ENCODE data around the gene TECPR1.

The TECPR1 gene

GRCh38 chr7:98170966-98171365, 81.1 kb downstream of the TECPR1 start:
- Histone ChIP-seq H3K36me3 (ENCODE audit: insufficient read depth) (no peaks in the 10 kb centered on the region), H4K20me1 (ENCODE audit: insufficient read depth) (0 out of 2 replicates have a peak, but pooled peaks cover 4% of the 10 kb centered on the region), H3K4me2 (no peak overlapping the region), H3K27ac (no peak overlapping the region), H3K9ac (no peak overlapping the region), H3K27me3 (ENCODE audit: insufficient read depth, low read depth) (no peaks in the 10 kb centered on the region), H3K79me2 (ENCODE audit: insufficient read depth, low read depth) (no peaks in the 10 kb centered on the region), H3K4me1 (ENCODE audit: low read depth, poor library complexity, severe bottlenecking) (peaks cover 4% of the 10 kb centered on the region), H3K4me3 (IDR thresholded peaks at IDR 0.05; ENCODE audit: insufficient read depth, low read depth, low read length) (no peak overlapping the region), H2AFZ (ENCODE audit: low read depth) (no peak overlapping the region)
- no peak for TF ChIP-seq CTCF (conservative IDR thresholded peaks at IDR 0.05; ENCODE audit: low read depth, low read length)

GRCh38 chr7:98168904-98169621, 83.0 kb downstream of the TECPR1 start:
- peaks cover 4% of the 10 kb centered on the region for H3K4me1 ChIP-seq (ENCODE audit: low read depth, poor library complexity, severe bottlenecking)
- no peak overlapping the region for H2AFZ ChIP-seq (ENCODE audit: low read depth)
- no peak overlapping the region for H3K4me3 ChIP-seq (IDR thresholded peaks at IDR 0.05; ENCODE audit: insufficient read depth, low read depth, low read length)
- H4K20me1 ChIP-seq (ENCODE audit: insufficient read depth), result 0 out of 2 replicates have a peak, but pooled peaks cover 4% of the 10 kb centered on the region
- no peak overlapping the region for H3K27ac ChIP-seq
- H3K4me2 ChIP-seq, result no peak overlapping the region
- no peaks in the 10 kb centered on the region for H3K36me3 ChIP-seq (ENCODE audit: insufficient read depth)
- peak; percentile 9; the same call in 1 of the 2 replicates for TF ChIP-seq CTCF (conservative IDR thresholded peaks at IDR 0.05; ENCODE audit: low read depth, low read length)
- H3K27me3 ChIP-seq (ENCODE audit: insufficient read depth, low read depth), result no peaks in the 10 kb centered on the region
- no peaks in the 10 kb centered on the region for H3K79me2 ChIP-seq (ENCODE audit: insufficient read depth, low read depth)
- no peak overlapping the region for H3K9ac ChIP-seq

- Histone ChIP-seq H3K79me2 (ENCODE audit: insufficient read depth, low read depth) (no peaks in the 10 kb centered on the region), H3K4me2 (no peak overlapping the region), H3K36me3 (ENCODE audit: insufficient read depth) (no peaks in the 10 kb centered on the region), H4K20me1 (ENCODE audit: insufficient read depth) (0 out of 2 replicates have a peak, but pooled peaks cover 4% of the 10 kb centered on the region), H3K9ac (no peak overlapping the region), H2AFZ (ENCODE audit: low read depth) (no peak overlapping the region), H3K4me3 (IDR thresholded peaks at IDR 0.05; ENCODE audit: insufficient read depth, low read depth, low read length) (no peak overlapping the region), H3K4me1 (ENCODE audit: low read depth, poor library complexity, severe bottlenecking) (peaks cover 4% of the 10 kb centered on the region), H3K27me3 (ENCODE audit: insufficient read depth, low read depth) (no peaks in the 10 kb centered on the region), H3K27ac (no peak overlapping the region)
- peak; percentile 98 for TF ChIP-seq CTCF (conservative IDR thresholded peaks at IDR 0.05; ENCODE audit: low read depth, low read length)
These were observed 83.7 kb downstream of the TECPR1 start for GRCh38 chr7:98168181-98168903.

- H2AFZ ChIP-seq (ENCODE audit: low read depth), result no peak overlapping the region
- H3K4me1 ChIP-seq (ENCODE audit: low read depth, poor library complexity, severe bottlenecking), result peaks cover 4% of the 10 kb centered on the region
- no peaks in the 10 kb centered on the region for H3K36me3 ChIP-seq (ENCODE audit: insufficient read depth)
- H3K4me2 ChIP-seq, result no peak overlapping the region
- H3K4me3 ChIP-seq (IDR thresholded peaks at IDR 0.05; ENCODE audit: insufficient read depth, low read depth, low read length), result no peak overlapping the region
- H3K27me3 ChIP-seq (ENCODE audit: insufficient read depth, low read depth), result no peaks in the 10 kb centered on the region
- H3K27ac ChIP-seq, result no peak overlapping the region
- H3K79me2 ChIP-seq (ENCODE audit: insufficient read depth, low read depth), result no peaks in the 10 kb centered on the region
- H4K20me1 ChIP-seq (ENCODE audit: insufficient read depth), result 0 out of 2 replicates have a peak, but pooled peaks cover 4% of the 10 kb centered on the region
- TF ChIP-seq CTCF (conservative IDR thresholded peaks at IDR 0.05; ENCODE audit: low read depth, low read length), result no peak
- no peak overlapping the region for H3K9ac ChIP-seq
These were observed 84.4 kb downstream of the TECPR1 start for GRCh38 chr7:98167653-98168052.
